Heart left ventricle (tissue), 16 donors: ENCODE results near the gene ARFIP1. TPM values are rescaled to one million over a fixed set of nuclear protein-coding genes. Genes with fewer than 3 reads are reported as not detected.

ENCODE experiments used
- ATAC-seq, 4 donors: fragments of 200-7000 bp; cut with Tn5 transposase; one replicate each; pipeline ENCODE4 v1.9.1; 2020 to 2022; ENCODE audit warnings: moderate library complexity in 4 of 4, mild to moderate bottlenecking in 3 of 4, moderate number of reproducible peaks in 1 of 4
- DNase-seq, 5 donors: peaks; one replicate each; pipeline ENCODE4 v3.0.0-alpha.2; 2020
- H3K27ac ChIP-seq, 12 donors: fragments of 200-600 bp; sonication (generic) in 4 of 12; one replicate each; pipeline versions ENCODE4 v1.5.0 to v1.8.0; 2016 to 2022; ENCODE audit warnings: mild to moderate bottlenecking in 2 of 12
- H3K27me3 ChIP-seq, 9 donors: fragments of 200-600 bp; sonication (generic) in 2 of 9; one replicate each; pipeline versions ENCODE4 v1.5.1 to v1.8.0; 2016 to 2022; ENCODE audit warnings: mild to moderate bottlenecking in 3 of 9
- H3K36me3 ChIP-seq, 9 donors: fragments of 200-600 bp; sonication (generic) in 2 of 9; one replicate each; pipeline versions ENCODE4 v1.5.0 to v1.8.0; 2018 to 2022; ENCODE audit warnings: mild to moderate bottlenecking in 2 of 9
- H3K4me1 ChIP-seq, 12 donors: fragments of 200-600 bp; sonication (generic) in 4 of 12; one replicate each; pipeline versions ENCODE4 v1.5.0 to v1.8.0; 2016 to 2022; ENCODE audit warnings: mild to moderate bottlenecking in 3 of 12
- H3K4me3 ChIP-seq, 12 donors: fragments of 200-600 bp; sonication (generic) in 4 of 12; one replicate each; pipeline versions ENCODE4 v1.5.0 to v1.8.0; 2017 to 2022; ENCODE audit warnings: mild to moderate bottlenecking in 9 of 12, moderate library complexity in 4 of 12
- H3K9me3 ChIP-seq, 12 donors: fragments of 200-600 bp; sonication (generic) in 4 of 12; one replicate each; pipeline versions ENCODE4 v1.5.0 to v1.8.0; 2016 to 2022; ENCODE audit warnings: mild to moderate bottlenecking in 1 of 12
- CTCF ChIP-seq, 12 donors: fragments of 200-600 bp; sonication (generic) in 4 of 12; IDR thresholded peaks; one replicate each; pipeline versions ENCODE4 v1.5.0 to v1.8.0; 2018 to 2022; ENCODE audit warnings: antibody characterized with exemption in 12 of 12, mild to moderate bottlenecking in 5 of 12
- POLR2A ChIP-seq, 2 donors: fragments of 450-650 bp; IDR thresholded peaks; one replicate each; pipeline ENCODE4 v1.6.1; 2017; ENCODE audit warnings: antibody characterized with exemption in 2 of 2, mild to moderate bottlenecking in 2 of 2, moderate library complexity in 2 of 2
- WGBS, 4 donors: extraction: QIAGEN DNeasy Blood & Tissue Kit in 2 of 4; methylation state at CpG; one replicate each; pipeline versions ENCODE4 v1.1.5 to v1.1.7; 2013 to 2018; 5-methylcytosine and 5-hydroxymethylcytosine counted together
- intact Hi-C, 10 donors: fragments of 100-400 bp; cut with DNase I; formaldehyde crosslinking; loops; one replicate each; pipeline versions ENCODE4 v1.11.1 to v1.14.2; 2022
- polyA plus RNA-seq, 2 donors: library from polyadenylated mRNA; stranded (reverse); fragments of 200-250 nt; gene quantifications; one replicate each; pipeline ENCODE4 v1.2.3, GENCODE V29; 2013
- total RNA-seq, 9 donors: library from RNA; depleted of rRNA in 2 of 9; stranded (reverse); fragments of >200 nt in 2 of 9; fragmentation: NEBNext Ultra II Directional in 3 of 9; extraction: Animal tissue kit (Norgen Biotek cat#: 25700) in 3 of 9; gene quantifications; one replicate each; pipeline versions ENCODE4 v1.1.0 to v1.2.4, GENCODE V29; 2016 to 2023
- donor health status: ischemic (EF 13 %, LVEDD 7.1; RV severe dilation, severe dysfunction).
- donor health status: healthy with polysubstance abuse.
- donor health status: DM: no; HTN: yes; CAD: no.
- donor health status: DM: no; HTN: no; CAD: no.
- donor health status: ischemic (EF 25% LVEDD 6.9; RV normal size, moderate dysfunction).
- donor health status: ischemic (EF 25% LVEDD 5.7; RV mildly dilated, moderate dysfunction).
- donor health status: healthy.
- donor health status: DM: yes; HTN: yes; CAD: no.
- donor health status: ischemic (EF 35%, LVEDD 5.7; RV mildly dilated, moderate dysfunction).
- donor health status: nonischemic (EF 11% LVEDD 7.7; RV severe dilation, severe dysfunction).
- donor health status: DM: yes; HTN: yes; CAD: no.
- donor health status: PGD.
- donor health status: ischemic (EF 29% LVEDD 5.4; RV normal size, mild dysfunction).
- donor health status: nonischemic (EF 23%, LVEDD 6.1; RV moderate dilation, normal function).

Gene ARFIP1
- total and polyA plus RNA-seq, 11 donors: 9.0 to 30.6 (median 11.8) TPM

- DNase-seq: no peak
- Histone ChIP-seq H3K9me3 (no peaks in the 10 kb centered on the region), H3K27ac (no peak overlapping the region), H3K36me3 (peaks cover 0 to 46% (median 12%) of the 10 kb centered on the region in 9 donors), H3K4me3 (no peak overlapping the region), H3K4me1 (no peaks in the 10 kb centered on the region), H3K27me3 (no peaks in the 10 kb centered on the region)
- TF ChIP-seq POLR2A (IDR thresholded peaks at IDR 0.05) (no peak), CTCF (IDR thresholded peaks at IDR 0.05) (no peak)
- intact Hi-C loops: no loop called here
- no peak for ATAC-seq
Observed at GRCh38 chr4:152875261-152875660, 95.5 kb downstream of the ARFIP1 start.

- no peaks in the 10 kb centered on the region for H3K4me1 ChIP-seq
- H3K4me3 ChIP-seq: no peak overlapping the region
- no peaks in the 10 kb centered on the region for H3K9me3 ChIP-seq
- ATAC-seq (no peak), DNase-seq (no peak)
- TF ChIP-seq POLR2A (IDR thresholded peaks at IDR 0.05): no peak
- TF ChIP-seq CTCF (IDR thresholded peaks at IDR 0.05): no peak
- H3K27me3 ChIP-seq: no peaks in the 10 kb centered on the region
- intact Hi-C loops: no loop called here
- H3K27ac ChIP-seq: no peak overlapping the region
- WGBS, 4 donors: 90 to 100% (median 94%) methylated on average over 1 of the region's 1 CpG
- H3K36me3 ChIP-seq: peaks cover 0 to 49% (median 11%) of the 10 kb centered on the region in 9 donors
Observed at GRCh38 chr4:152877868-152878267, 98.1 kb downstream of the ARFIP1 start.

- no peaks in the 10 kb centered on the region for H3K4me1 ChIP-seq
- no peak overlapping the region for H3K27ac ChIP-seq
- no peak overlapping the region for H3K4me3 ChIP-seq
- H3K36me3 ChIP-seq: peaks cover 0 to 52% (median 12%) of the 10 kb centered on the region in 9 donors
- TF ChIP-seq POLR2A (IDR thresholded peaks at IDR 0.05) (no peak), CTCF (IDR thresholded peaks at IDR 0.05) (no peak)
- no peak for ATAC-seq
- H3K9me3 ChIP-seq: no peaks in the 10 kb centered on the region
- no peaks in the 10 kb centered on the region for H3K27me3 ChIP-seq
- WGBS, 4 donors: 90 to 95% (median 92%) methylated on average over 2 of the region's 2 CpGs
- no peak for DNase-seq
- intact Hi-C loops: no loop called here
Observed at GRCh38 chr4:152880263-152880662, 100.5 kb downstream of the ARFIP1 start.

GRCh38 chr4:152881974-152882373, 102.2 kb downstream of the ARFIP1 start:
- peaks cover 0 to 66% (median 27%) of the 10 kb centered on the region in 9 donors for H3K36me3 ChIP-seq
- H3K4me3 ChIP-seq: no peak overlapping the region
- ATAC-seq: no peak
- H3K4me1 ChIP-seq: no peaks in the 10 kb centered on the region
- no peaks in the 10 kb centered on the region for H3K9me3 ChIP-seq
- no peak overlapping the region for H3K27ac ChIP-seq
- no peaks in the 10 kb centered on the region for H3K27me3 ChIP-seq
- WGBS, 4 donors: 96 to 100% (median 98%) methylated on average over 1 of the region's 1 CpG
- intact Hi-C loops: no loop called here
- TF ChIP-seq CTCF (IDR thresholded peaks at IDR 0.05) (no peak), POLR2A (IDR thresholded peaks at IDR 0.05) (no peak)
- no peak for DNase-seq
